WTC11 (cell line): Measurements from ENCODE around the gene ELOVL7. TPM values are rescaled to one million over a fixed set of nuclear protein-coding genes. Genes with fewer than 3 reads are reported as not detected.

Experiments
- ATAC-seq: fragments of 200-7000 bp; cut with Tn5 transposase; 2 replicates; pipeline ENCODE4 v1.10.0; 2021; ENCODE audit warnings: mild to moderate bottlenecking, moderate library complexity
- Bru-seq: library from RNA; stranded (reverse); fragments of 400-500 nt; gene quantifications from one replicate; lab custom pipeline; 2021; lab: Mats Ljungman, UMichigan
- CTCF ChIA-PET: fragments of 300-600 bp; sonication (Branson Sonifier 250); formaldehyde crosslinking; loops from one replicate; lab custom pipeline; 2021; ENCODE audit warnings: antibody characterized with exemption; lab: Charles Lee
- POLR2A ChIA-PET: fragments of 350-600 bp; sonication (Branson Sonifier 250); formaldehyde crosslinking; loops from one replicate; lab custom pipeline; 2021; ENCODE audit warnings: antibody characterized with exemption; lab: Charles Lee
- DNase-seq: peaks from one replicate; pipeline ENCODE4 v3.0.0; 2021; ENCODE audit warnings: low spot score
- H3K27ac Mint-ChIP-seq: 2 replicates; pipeline ENCODE4 v1.8.0; 2021; ENCODE audit warnings: mixed read lengths
- H3K27me3 Mint-ChIP-seq: 2 replicates; pipeline ENCODE4 v1.8.0; 2021; ENCODE audit warnings: low read depth, mild to moderate bottlenecking, moderate library complexity, mixed read lengths
- H3K36me3 Mint-ChIP-seq: 2 replicates; pipeline ENCODE4 v1.8.0; 2021; ENCODE audit warnings: mixed read lengths
- H3K4me1 Mint-ChIP-seq: 2 replicates; pipeline ENCODE4 v1.8.0; 2022; ENCODE audit warnings: mixed read lengths
- H3K4me3 Mint-ChIP-seq: 2 replicates; pipeline ENCODE4 v1.8.0; 2021; ENCODE audit warnings: mild to moderate bottlenecking, moderate library complexity, mixed read lengths
- H3K9me3 Mint-ChIP-seq: 2 replicates; pipeline ENCODE4 v1.8.0; 2021; ENCODE audit warnings: mixed read lengths
- AFF4 ChIP-seq: sonication (generic); formaldehyde crosslinking; IDR thresholded peaks from 2 replicates; pipeline ENCODE4 v1.8.1; 2023; ENCODE audit warnings: mild to moderate bottlenecking, missing genetic modification reagents, borderline replicate concordance
- ARID4B ChIP-seq: sonication (generic); formaldehyde crosslinking; IDR thresholded peaks from 2 replicates; pipeline ENCODE4 v1.8.0; 2023; ENCODE audit warnings: missing genetic modification reagents, mild to moderate bottlenecking, borderline replicate concordance
- ATF2 ChIP-seq: sonication (generic); formaldehyde crosslinking; IDR thresholded peaks from 2 replicates; pipeline ENCODE4 v1.8.1; 2022; ENCODE audit warnings: low read depth, missing genetic modification reagents, borderline replicate concordance
- ATF6 ChIP-seq: sonication (generic); formaldehyde crosslinking; IDR thresholded peaks from 2 replicates; pipeline ENCODE4 v1.8.1; 2023; ENCODE audit warnings: mild to moderate bottlenecking, missing genetic modification reagents
- CDX4 ChIP-seq: fragments of 250-450 bp; sonication (Bioruptor Pico); IDR thresholded peaks from 2 replicates; pipeline ENCODE4 v1.9.0; 2021; ENCODE audit warnings: moderate library complexity, mild to moderate bottlenecking, inconsistent platforms, borderline replicate concordance
- CREM ChIP-seq: sonication (generic); formaldehyde crosslinking; IDR thresholded peaks from 2 replicates; pipeline ENCODE4 v1.8.1; 2022; ENCODE audit warnings: mild to moderate bottlenecking, missing genetic modification reagents, moderate library complexity
- ELF4 ChIP-seq: sonication (generic); formaldehyde crosslinking; IDR thresholded peaks from 2 replicates; pipeline ENCODE4 v1.8.1; 2022; ENCODE audit warnings: low read depth, mild to moderate bottlenecking, moderate library complexity, missing genetic modification reagents
- JUN ChIP-seq: sonication (generic); formaldehyde crosslinking; IDR thresholded peaks from 2 replicates; pipeline ENCODE4 v1.8.0; 2023; ENCODE audit warnings: mild to moderate bottlenecking, missing genetic modification reagents
- MXD4 ChIP-seq: fragments of 250-450 bp; sonication (Bioruptor Pico); IDR thresholded peaks from 2 replicates; pipeline ENCODE4 v1.8.0; 2021; ENCODE audit warnings: mild to moderate bottlenecking, moderate library complexity, borderline replicate concordance
- MYBL2 ChIP-seq: sonication (generic); formaldehyde crosslinking; IDR thresholded peaks from 2 replicates; pipeline ENCODE4 v1.8.1; 2023; ENCODE audit warnings: mild to moderate bottlenecking, moderate library complexity, missing genetic modification reagents
- OVOL2 ChIP-seq: fragments of 250-450 bp; sonication (Bioruptor Pico); IDR thresholded peaks from 2 replicates; pipeline ENCODE4 v1.9.0; 2021; ENCODE audit warnings: mild to moderate bottlenecking, borderline replicate concordance
- PREB ChIP-seq: sonication (generic); formaldehyde crosslinking; IDR thresholded peaks from 2 replicates; pipeline ENCODE4 v1.8.1; 2022; ENCODE audit warnings: mild to moderate bottlenecking, missing genetic modification reagents, moderate library complexity, borderline replicate concordance
- RORB ChIP-seq: fragments of 250-450 bp; sonication (Bioruptor Pico); IDR thresholded peaks from 2 replicates; pipeline ENCODE4 v1.9.0; 2021; ENCODE audit warnings: mild to moderate bottlenecking
- SOX15 ChIP-seq: fragments of 250-450 bp; sonication (Bioruptor Pico); IDR thresholded peaks from 2 replicates; pipeline ENCODE4 v1.9.0; 2021; ENCODE audit warnings: mild to moderate bottlenecking
- TEAD4 ChIP-seq: sonication (generic); formaldehyde crosslinking; IDR thresholded peaks from 2 replicates; pipeline ENCODE4 v1.8.0; 2022; ENCODE audit warnings: mild to moderate bottlenecking, missing genetic modification reagents
- TP53 ChIP-seq: sonication (generic); formaldehyde crosslinking; IDR thresholded peaks from 2 replicates; pipeline ENCODE4 v1.8.1; 2023; ENCODE audit warnings: mild to moderate bottlenecking, missing genetic modification reagents
- ZNF138 ChIP-seq: sonication (generic); formaldehyde crosslinking; conservative IDR thresholded peaks from 2 replicates; pipeline ENCODE4 v1.8.1; 2022; ENCODE audit warnings: mild to moderate bottlenecking, moderate library complexity, missing genetic modification reagents
- ZNF219 ChIP-seq: sonication (generic); formaldehyde crosslinking; IDR thresholded peaks from 2 replicates; pipeline ENCODE4 v1.8.0; 2023; ENCODE audit warnings: missing genetic modification reagents, mild to moderate bottlenecking, borderline replicate concordance
- ZNF232 ChIP-seq: sonication (generic); formaldehyde crosslinking; IDR thresholded peaks from 2 replicates; pipeline ENCODE4 v1.8.0; 2022; ENCODE audit warnings: mild to moderate bottlenecking, missing genetic modification reagents
- ZNF263 ChIP-seq: sonication (generic); formaldehyde crosslinking; IDR thresholded peaks from 2 replicates; pipeline ENCODE4 v1.8.1; 2022; ENCODE audit warnings: low read depth, mild to moderate bottlenecking, moderate library complexity, missing genetic modification reagents
- ZNF423 ChIP-seq: fragments of 250-450 bp; sonication (Bioruptor Pico); IDR thresholded peaks from 2 replicates; pipeline ENCODE4 v2.1.2; 2022; ENCODE audit warnings: mild to moderate bottlenecking, moderate library complexity
- long read RNA-seq, 3 experiments: library from RNA in 1 of 3; library from capped mRNA in 1 of 3; library from polyadenylated mRNA in 1 of 3; unstranded in 2 of 3; stranded (forward) in 1 of 3; transcript quantifications; one replicate each; pipeline ENCODE4 v2.0.0, GENCODE V29; 2021
- total RNA-seq: library from RNA; stranded (reverse); gene quantifications from 3 replicates; pipeline ENCODE4 v1.2.3, GENCODE V29; 2021

Gene ELOVL7
- total RNA-seq (7.1 to 8.5 TPM (median 7.8 TPM) in 3 replicates), Bru-seq, nascent RNA (percentile 72 among the genes with signal in this experiment)
- long read RNA-seq, experiment 1, transcript ELOVL7-205 (9 exons, 3,994 nt): major isoform, 13 of 35 reads
- long read RNA-seq, experiment 1, partial matches to known transcripts: 5 of 35 reads
- long read RNA-seq, experiment 1, other reads (novel, unspliced or antisense): 13 of 35 reads
- long read RNA-seq, experiment 2, partial matches to known transcripts: 0 of 4 reads
- long read RNA-seq, experiment 2, other reads (novel, unspliced or antisense): 4 of 4 reads
- long read RNA-seq, experiment 3, partial matches to known transcripts: 0 of 2 reads
- long read RNA-seq, experiment 3, other reads (novel, unspliced or antisense): 2 of 2 reads

GRCh38 chr5:60843936-60844905 is at the start of gene ELOVL7:
ELOVL7 (minus strand) TSS chr5:60844269; CDS start chr5:60787397, 56,872 bp downstream.
- no peaks in the 10 kb centered on the region for H3K9me3 Mint-ChIP-seq
- H3K4me1 Mint-ChIP-seq: peaks cover 28% of the 10 kb centered on the region
- ATAC-seq: peak; percentile 90
- H3K27ac Mint-ChIP-seq: peak within 1 kb of the TSS; percentile 94
- peak; percentile 93 for DNase-seq
- H3K27me3 Mint-ChIP-seq: peaks cover 23% of the 10 kb centered on the region
- ChIA-PET CTCF (interaction anchor here (0.9 to 2.7 kb wide), 12 partner anchors 11 to 175 kb away, joined by 3 to 13 read pairs (median 4); partner anchors contain the start of genes DEPDC1B, ERCC8 and NDUFAF2), POLR2A (interaction anchor here (0.7 to 3.2 kb wide), 4 partner anchors 9 to 145 kb away, joined by 3 to 22 read pairs (median 4); partner anchors contain the start of genes DEPDC1B, ERCC8 and NDUFAF2)
- no peaks in the 10 kb centered on the region for H3K36me3 Mint-ChIP-seq
- peak within 1 kb of the TSS; percentile 93 for H3K4me3 Mint-ChIP-seq
- TF ChIP-seq MYBL2 (CRISPR knock-in tag) (no peak), ZNF263 (CRISPR knock-in tag) (no peak), TP53 (CRISPR knock-in tag) (0 out of 2 replicates have a peak, but pooled peaks have one; percentile 44), AFF4 (no peak), MXD4 (CRISPR knock-in tag) (no peak), RORB (CRISPR knock-in tag) (no peak), JUN (CRISPR knock-in tag) (no peak), ZNF232 (no peak), ZNF219 (CRISPR knock-in tag) (no peak), ELF4 (no peak), CDX4 (CRISPR knock-in tag) (no peak), OVOL2 (CRISPR knock-in tag) (no peak), CREM (0 out of 2 replicates have a peak, but pooled peaks have one; percentile 43), ZNF138 (CRISPR knock-in tag) (no peak), TEAD4 (no peak), ARID4B (CRISPR knock-in tag) (no peak; the same call in 1 of the 2 replicates), SOX15 (CRISPR knock-in tag) (no peak), ATF2 (no peak), ATF6 (CRISPR knock-in tag) (no peak), PREB (CRISPR knock-in tag) (no peak), ZNF423 (peak; percentile 45; the same call in 1 of the 2 replicates)
